ENCODE results near the gene NT5C1A.

DNA sequence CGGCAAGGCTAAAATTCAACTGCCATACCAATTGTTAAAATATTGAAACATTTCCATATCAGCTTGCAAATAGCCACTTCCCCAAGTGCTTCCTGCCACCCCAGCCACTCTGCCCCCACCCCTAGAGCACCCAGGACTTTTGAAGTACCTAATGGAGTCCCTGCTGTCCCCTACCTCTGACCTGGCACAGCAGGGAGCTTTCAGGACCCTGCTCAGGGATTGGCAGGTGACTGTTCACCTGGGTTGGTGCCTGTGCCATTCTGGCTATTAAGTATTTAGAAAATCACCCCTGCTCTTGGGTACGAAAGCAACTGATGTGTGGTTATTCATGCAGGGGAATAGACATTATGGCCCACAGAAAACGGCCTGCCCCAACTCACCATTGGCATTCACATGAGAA lies 28.4 kb upstream of the NT5C1A start:
- TF ChIP-seq CTCF (IDR thresholded peaks at IDR 0.05) (no peak), POLR2A (IDR thresholded peaks at IDR 0.05) (no peak)

Data from lower leg skin (tissue), 3 donors.